ENCODE measurements around the gene RNF144A. TPM values are rescaled to one million over a fixed set of nuclear protein-coding genes. Genes with fewer than 3 reads are reported as not detected.

Gene RNF144A
- total and polyA plus RNA-seq, 10 of the 15 experiments (the other 5 are each of a cell fraction or from before 2014, with no cell fraction given): 0.02 to 12.1 (median 0.48) TPM; not detected in 1

GRCh38 chr2:6927186-6927585 lies 10.0 kb downstream of the RNF144A start (continued):
- no peak for TF ChIP-seq EZH2 (IDR thresholded peaks at IDR 0.05; ENCODE audit: borderline replicate concordance, control insufficient read depth, low read depth, low read length)
- no peak for TF ChIP-seq RELA (IDR thresholded peaks at IDR 0.05; ENCODE audit: borderline replicate concordance, partially characterized antibody)
- TF ChIP-seq TCF7 (IDR thresholded peaks at IDR 0.05; ENCODE audit: borderline replicate concordance): no peak
- TF ChIP-seq PAX5 (IDR thresholded peaks at IDR 0.05; ENCODE audit: borderline replicate concordance, low read depth, low read length): no peak
- no peak for TF ChIP-seq SREBF1 (IDR thresholded peaks at IDR 0.05; ENCODE audit: low read length)
- no peak for TF ChIP-seq YBX1 (IDR thresholded peaks at IDR 0.05)
- no peak for TF ChIP-seq USF1 (IDR thresholded peaks at IDR 0.05; ENCODE audit: borderline replicate concordance, extremely low read length, insufficient read depth, low read depth, low read length)
- no peak for TF ChIP-seq STAT3 (IDR thresholded peaks at IDR 0.05; ENCODE audit: low read depth, low read length)
- no peak for TF ChIP-seq IKZF2 (IDR thresholded peaks at IDR 0.05)

GRCh38 chr2:6927753-6928152 lies 10.5 kb downstream of the RNF144A start:
- Histone ChIP-seq H3K36me3 (ENCODE audit: control insufficient read depth in 2 of 2, insufficient read depth in 2 of 2, low read length in 1 of 2) (no peaks in the 10 kb centered on the region), H3K27me3 (replicated peaks in 1 of 2; ENCODE audit: control insufficient read depth in 2 of 2, insufficient read depth in 2 of 2, low read length in 1 of 2) (no peaks in the 10 kb centered on the region), H3K4me3 (no peak overlapping the region), H3K27ac (ENCODE audit: control insufficient read depth, insufficient read depth) (no peak overlapping the region), H3K4me2 (ENCODE audit: control insufficient read depth, insufficient read depth) (no peak overlapping the region), H3K79me2 (ENCODE audit: control insufficient read depth, insufficient read depth, low read length) (no peaks in the 10 kb centered on the region), H4K20me1 (ENCODE audit: control insufficient read depth, insufficient read depth) (no peaks in the 10 kb centered on the region), H3K9me3 (replicated peaks; ENCODE audit: control insufficient read depth, insufficient read depth, low read length) (peaks cover 4% of the 10 kb centered on the region; the same call in 1 of the 3 replicates), H3K4me1 (ENCODE audit: control insufficient read depth, insufficient read depth, low read length) (no peaks in the 10 kb centered on the region), H3K9ac (ENCODE audit: control insufficient read depth, insufficient read depth, low read length) (no peak overlapping the region), H2AFZ (ENCODE audit: control insufficient read depth, low read depth, low read length) (no peak overlapping the region)
- in situ Hi-C loops (cut with MboI): no loop called here
- POLR2A ChIA-PET: no interaction called here
- RAD21 ChIA-PET (ENCODE audit: unreplicated experiment): no interaction called here
- no peak for FAIRE-seq
- no peak for ATAC-seq
- intact Hi-C loops (cut with micrococcal nuclease; ENCODE audit: unreplicated experiment): no loop called here
- WGBS (ENCODE audit: insufficient coverage, insufficient replicate concordance, low lambda C conversion rate, missing lambda C conversion rate): 36% methylated on average over 3 of the region's 3 CpGs
- SMC1A ChIA-PET (ENCODE audit: uncharacterized antibody, unreplicated experiment): interaction anchor here (1.0 to 1.4 kb wide), 2 partner anchors 18 to 50 kb away, joined by 3 read pairs; no protein-coding TSS in a partner anchor
- CTCF ChIA-PET: interaction anchor here (1.1 kb wide), 1 partner anchor 170 kb away, joined by 3 read pairs; no protein-coding TSS in a partner anchor
- DNase-seq (ENCODE audit: low read depth, low spot score): no peak
- no TSS peak for BruUV-seq (replicated peaks)
- TF ChIP-seq ZBTB4 (CRISPR knock-in tag; IDR thresholded peaks at IDR 0.05) (no peak), YY1 (IDR thresholded peaks at IDR 0.05; ENCODE audit: low read depth, low read length) (no peak), BCL11A (IDR thresholded peaks at IDR 0.05; ENCODE audit: low read depth, low read length) (no peak), MYC (IDR thresholded peaks at IDR 0.05; ENCODE audit: insufficient read depth, insufficient read length, insufficient replicate concordance, low read length, severe bottlenecking) (no peak), RB1 (IDR thresholded peaks at IDR 0.05; ENCODE audit: borderline replicate concordance) (no peak), CBFB (IDR thresholded peaks at IDR 0.05; ENCODE audit: low read depth) (no peak), RUNX3 (IDR thresholded peaks at IDR 0.05; ENCODE audit: low read length) (no peak), NFYA (IDR thresholded peaks at IDR 0.05; ENCODE audit: borderline replicate concordance, low read depth, low read length) (no peak), DPF2 (IDR thresholded peaks at IDR 0.05) (no peak), CEBPB (IDR thresholded peaks at IDR 0.05; ENCODE audit: borderline replicate concordance in 1 of 2, low read depth in 2 of 2, low read length in 2 of 2) (no peak), NFYB (IDR thresholded peaks at IDR 0.05; ENCODE audit: insufficient read depth, low read depth, low read length) (no peak), USF2 (IDR thresholded peaks at IDR 0.05; ENCODE audit: borderline replicate concordance, low read depth, low read length) (no peak)
